T-cell (primary cell): ENCODE data around the gene SLC25A4. TPM values are rescaled to one million over a fixed set of nuclear protein-coding genes. Genes with fewer than 3 reads are reported as not detected.
"Not testable (repeated sequence)": the region's sequence is repeated elsewhere in the genome, so short reads cannot be mapped to it uniquely, and the experiment has no call there.

Experiments
- ATAC-seq, 4 experiments: fragments of 200-7000 bp in 3 of 4; fragments of 150-1000 bp in 1 of 4; cut with Tn5 transposase; replicated peaks in 1 of 4; 1 replicate in 3 of 4; 2 replicates in 1 of 4; pipeline ENCODE4 v1.10.0; 2021; ENCODE audit warnings: moderate library complexity in 3 of 4, mild to moderate bottlenecking in 2 of 4, moderate number of reproducible peaks in 1 of 4
- CTCF ChIA-PET, 2 donors: fragments of 300-600 bp; sonication (Branson Sonifier 250); formaldehyde crosslinking; loops; one replicate each; lab custom pipeline; 2022; ENCODE audit warnings: antibody characterized with exemption in 2 of 2; lab: Charles Lee
- POLR2A ChIA-PET, 2 donors: fragments of 300-600 bp; sonication (Branson Sonifier 250); formaldehyde crosslinking; loops; one replicate each; lab custom pipeline; 2022; ENCODE audit warnings: antibody characterized with exemption in 2 of 2; lab: Charles Lee
- DNase-seq, 35 experiments: peaks; one replicate each; pipeline versions ENCODE4 v3.0.0 to v3.0.0-alpha.2; 2013 to 2023
- H3K27ac ChIP-seq: one replicate; pipeline ENCODE4 v1.5.1; 2013; ENCODE audit warnings: low read length
- H3K27me3 ChIP-seq, 2 experiments: replicated peaks in 1 of 2; 1 replicate in 1 of 2; 2 replicates in 1 of 2; pipeline versions ENCODE4 v1.6.1 to v1.7.0; 2013; ENCODE audit warnings: low read length in 1 of 2, mixed read lengths in 1 of 2; ENCODE audit not compliant: control insufficient read depth in 2 of 2, insufficient read depth in 2 of 2; ENCODE audit errors: extremely low read depth in 1 of 2
- H3K36me3 ChIP-seq, 2 donors: 1 replicate in 1 of 2; 2 replicates in 1 of 2; pipeline versions ENCODE4 v1.6.1 to v1.7.0; 2013; ENCODE audit warnings: low read length in 1 of 2; ENCODE audit not compliant: control insufficient read depth in 2 of 2, insufficient read depth in 1 of 2; ENCODE audit errors: extremely low read depth in 1 of 2
- H3K4me1 ChIP-seq, 2 experiments: 1 replicate in 1 of 2; 2 replicates in 1 of 2; pipeline versions ENCODE4 v1.6.1 to v1.7.0; 2013; ENCODE audit warnings: low read length in 2 of 2, mixed read lengths in 1 of 2; ENCODE audit not compliant: insufficient read depth in 2 of 2, control insufficient read depth in 1 of 2; ENCODE audit errors: extremely low read depth in 1 of 2
- H3K4me3 ChIP-seq, 2 donors: 1 replicate in 1 of 2; 2 replicates in 1 of 2; pipeline versions ENCODE4 v1.5.1 to v1.7.0; 2013; ENCODE audit warnings: mild to moderate bottlenecking in 2 of 2, low read length in 1 of 2, moderate library complexity in 1 of 2; ENCODE audit not compliant: control insufficient read depth in 1 of 2; ENCODE audit errors: extremely low read depth in 1 of 2
- H3K9me3 ChIP-seq: 2 replicates; pipeline ENCODE4 v1.7.0; 2013
- H3K27ac Mint-ChIP-seq, 2 donors: one replicate each; pipeline ENCODE4 v1.8.0; 2020 to 2021; ENCODE audit warnings: mild to moderate bottlenecking in 2 of 2, mixed read lengths in 2 of 2
- H3K27me3 Mint-ChIP-seq, 2 donors: one replicate each; pipeline ENCODE4 v1.8.0; 2021 to 2022; ENCODE audit warnings: mixed read lengths in 2 of 2
- H3K36me3 Mint-ChIP-seq: one replicate; pipeline ENCODE4 v1.8.0; 2021; ENCODE audit warnings: mixed read lengths
- H3K4me1 Mint-ChIP-seq, 3 donors: one replicate each; pipeline ENCODE4 v1.8.0; 2020 to 2022; ENCODE audit warnings: mixed read lengths in 3 of 3, mild to moderate bottlenecking in 1 of 3
- H3K4me3 Mint-ChIP-seq, 3 donors: one replicate each; pipeline ENCODE4 v1.8.0; 2020 to 2022; ENCODE audit warnings: mild to moderate bottlenecking in 3 of 3, mixed read lengths in 3 of 3, moderate library complexity in 3 of 3
- H3K9me3 Mint-ChIP-seq, 3 donors: one replicate each; pipeline ENCODE4 v1.8.0; 2020 to 2022; ENCODE audit warnings: mixed read lengths in 3 of 3
- WGBS: methylation state at CpG from one replicate; pipeline ENCODE4 v1.1.5; 2013; ENCODE audit warnings: missing lambda C conversion rate; ENCODE audit not compliant: insufficient coverage; 5-methylcytosine and 5-hydroxymethylcytosine counted together
- total RNA-seq, 35 experiments: library from RNA in 6 of 35; stranded (reverse) in 6 of 35; fragments of 120-200 nt in 1 of 35; gene quantifications; one replicate each; pipeline versions ENCODE4 v1.2.1 to v1.2.4 and lab custom pipeline; 2013 to 2026

SLC25A4 gene
- total RNA-seq, 5 donors from 2014 or later (not counting 1 experiment from before 2014, with no cell fraction given) = 4.5 to 7.2 (median 5.6) TPM

- POLR2A ChIA-PET = interaction anchor here in 1 of 2 donors (0.6 kb wide), 1 partner anchor 1807 kb away, joined by 5 read pairs; no protein-coding TSS in a partner anchor
- Histone ChIP-seq H3K27me3 (peaks cover 0 to 3% of the 10 kb centered on the region in 2 experiments), H3K4me1 (no peaks in the 10 kb centered on the region), H3K27ac (no peak overlapping the region), H3K36me3 (no peaks in the 10 kb centered on the region), H3K9me3 (no peaks in the 10 kb centered on the region), H3K4me3 (no peak overlapping the region)
- Mint-ChIP-seq H3K9me3 (no peaks in the 10 kb centered on the region), H3K4me3 (no peak overlapping the region), H3K27ac (no peak overlapping the region), H3K27me3 (peaks cover 21 to 30% of the 10 kb centered on the region in 2 donors), H3K4me1 (no peaks in the 10 kb centered on the region), H3K36me3 (no peaks in the 10 kb centered on the region)
- no CpG with 5 or more reads among the region's 7 CpGs for WGBS
- CTCF ChIA-PET = no interaction called here
- DNase-seq (no peak), ATAC-seq (no peak)
These were observed 25.6 kb upstream of the SLC25A4 start for GRCh38 chr4:185117300-185117934.

GRCh38 chr4:185118876-185119275, 24.2 kb upstream of the SLC25A4 start:
- no peaks in the 10 kb centered on the region for H3K36me3 Mint-ChIP-seq
- no peak for DNase-seq
- peaks cover 23 to 41% of the 10 kb centered on the region in 2 donors for H3K27me3 Mint-ChIP-seq
- no peak for ATAC-seq
- CTCF ChIA-PET = interaction anchor here (0.6 kb wide), 3 partner anchors 23 to 1410 kb away, joined by 3 to 5 read pairs (median 3); no protein-coding TSS in a partner anchor
- H3K9me3 Mint-ChIP-seq = no peaks in the 10 kb centered on the region
- H3K4me3 ChIP-seq = no peak overlapping the region
- POLR2A ChIA-PET = no interaction called here
- no peak overlapping the region for H3K4me3 Mint-ChIP-seq
- no peaks in the 10 kb centered on the region for H3K36me3 ChIP-seq
- no peaks in the 10 kb centered on the region for H3K9me3 ChIP-seq
- H3K27ac Mint-ChIP-seq = no peak overlapping the region
- 90% methylated on average over 7 of the region's 7 CpGs for WGBS
- H3K4me1 Mint-ChIP-seq = peaks cover 0 to 6% (median 6%) of the 10 kb centered on the region in 3 donors
- H3K27me3 ChIP-seq = peaks cover 0 to 3% of the 10 kb centered on the region in 2 experiments
- no peaks in the 10 kb centered on the region for H3K4me1 ChIP-seq
- H3K27ac ChIP-seq = no peak overlapping the region

GRCh38 chr4:185119467-185119866, 23.6 kb upstream of the SLC25A4 start:
- H3K36me3 Mint-ChIP-seq, H3K27ac Mint-ChIP-seq, POLR2A ChIA-PET, H3K4me1 Mint-ChIP-seq, H3K4me3 Mint-ChIP-seq, H3K9me3 Mint-ChIP-seq, H3K27me3 ChIP-seq, DNase-seq, H3K4me1 ChIP-seq, H3K4me3 ChIP-seq, H3K9me3 ChIP-seq, ATAC-seq, H3K27ac ChIP-seq, H3K36me3 ChIP-seq: not testable (repeated sequence)
- H3K27me3 Mint-ChIP-seq = peaks cover 21 to 39% of the 10 kb centered on the region in 2 donors
- WGBS = no CpG with 5 or more reads among the region's 5 CpGs
- CTCF ChIA-PET = interaction anchor here in 1 of 2 donors (0.6 kb wide), 1 partner anchor 907 kb away, joined by 3 read pairs; no protein-coding TSS in a partner anchor

GRCh38 chr4:185119927-185120630, 23.0 kb upstream of the SLC25A4 start:
- Mint-ChIP-seq H3K27ac (no peak overlapping the region), H3K9me3 (no peaks in the 10 kb centered on the region), H3K4me3 (no peak overlapping the region), H3K27me3 (peaks cover 27 to 43% of the 10 kb centered on the region in 2 donors), H3K36me3 (no peaks in the 10 kb centered on the region), H3K4me1 (peaks cover 0 to 6% (median 6%) of the 10 kb centered on the region in 3 donors)
- DNase-seq (no peak), ATAC-seq (no peak)
- Histone ChIP-seq H3K27ac (no peak overlapping the region), H3K4me3 (no peak overlapping the region), H3K27me3 (peaks cover 0 to 8% of the 10 kb centered on the region in 2 experiments), H3K9me3 (no peaks in the 10 kb centered on the region), H3K4me1 (no peaks in the 10 kb centered on the region), H3K36me3 (no peaks in the 10 kb centered on the region)
- 70% methylated on average over 1 of the region's 3 CpGs for WGBS
- ChIA-PET POLR2A (no interaction called here), CTCF (no interaction called here)

GRCh38 chr4:185120631-185120946, 22.5 kb upstream of the SLC25A4 start:
- H3K4me3 ChIP-seq = no peak overlapping the region
- DNase-seq (no peak), ATAC-seq (no peak)
- H3K27me3 Mint-ChIP-seq = peaks cover 30 to 46% of the 10 kb centered on the region in 2 donors
- H3K27ac Mint-ChIP-seq = no peak overlapping the region
- no peak overlapping the region for H3K4me3 Mint-ChIP-seq
- no peak overlapping the region for H3K27ac ChIP-seq
- H3K36me3 ChIP-seq = no peaks in the 10 kb centered on the region
- H3K36me3 Mint-ChIP-seq = no peaks in the 10 kb centered on the region
- peaks cover 0 to 6% (median 6%) of the 10 kb centered on the region in 3 donors for H3K4me1 Mint-ChIP-seq
- 100% methylated on average over 1 of the region's 6 CpGs for WGBS
- H3K9me3 Mint-ChIP-seq = no peaks in the 10 kb centered on the region
- no peaks in the 10 kb centered on the region for H3K9me3 ChIP-seq
- CTCF ChIA-PET = no interaction called here
- no peaks in the 10 kb centered on the region for H3K4me1 ChIP-seq
- POLR2A ChIA-PET = no interaction called here
- H3K27me3 ChIP-seq = peaks cover 0 to 8% of the 10 kb centered on the region in 2 experiments

- H3K9me3 Mint-ChIP-seq = no peaks in the 10 kb centered on the region
- no peak overlapping the region for H3K4me3 Mint-ChIP-seq
- no peak for DNase-seq
- ATAC-seq = no peak
- peaks cover 0 to 9% (median 7%) of the 10 kb centered on the region in 3 donors for H3K4me1 Mint-ChIP-seq
- Histone ChIP-seq H3K36me3 (no peaks in the 10 kb centered on the region), H3K4me1 (peaks cover 0 to 5% of the 10 kb centered on the region in 2 experiments), H3K4me3 (no peak overlapping the region), H3K9me3 (no peaks in the 10 kb centered on the region), H3K27me3 (peaks cover 0 to 26% of the 10 kb centered on the region in 2 experiments), H3K27ac (no peak overlapping the region)
- peaks cover 35 to 46% of the 10 kb centered on the region in 2 donors for H3K27me3 Mint-ChIP-seq
- H3K27ac Mint-ChIP-seq = no peak overlapping the region
- ChIA-PET CTCF (interaction anchor here (0.9 to 1.0 kb wide), 3 partner anchors 11 to 27 kb away, joined by 3 to 5 read pairs (median 3); no protein-coding TSS in a partner anchor), POLR2A (interaction anchor here in 1 of 2 donors (0.6 kb wide), 1 partner anchor 385 kb away, joined by 3 read pairs; no protein-coding TSS in a partner anchor)
- no peaks in the 10 kb centered on the region for H3K36me3 Mint-ChIP-seq
- WGBS = 20% methylated on average over 1 of the region's 6 CpGs
These were observed 20.3 kb upstream of the SLC25A4 start for GRCh38 chr4:185122681-185123345.
